ENCODE results near the gene OLIG2.

DNA sequence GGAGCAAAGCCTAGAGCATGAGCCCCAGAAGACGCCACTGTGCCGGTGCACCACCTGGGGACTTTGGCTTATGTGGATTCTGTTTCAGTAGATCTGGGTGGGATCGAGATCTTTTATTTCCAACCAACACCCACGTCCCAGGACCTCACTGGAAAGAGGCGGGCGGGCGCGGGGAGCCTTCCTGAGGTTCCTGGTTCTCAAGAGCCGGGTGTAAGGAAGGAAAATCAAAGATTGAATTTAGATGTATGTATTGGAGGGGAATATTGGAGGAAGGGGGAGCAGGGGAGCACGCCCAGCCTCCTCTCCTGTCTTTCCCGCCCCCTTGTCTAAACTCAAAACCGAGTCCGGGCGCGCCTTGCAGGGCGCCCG, 6.2 kb upstream of the OLIG2 start:
- TF ChIP-seq POLR2AphosphoS5 (IDR thresholded peaks at IDR 0.05; ENCODE audit: low read depth, low read length) (no peak), YY1 (IDR thresholded peaks at IDR 0.05; ENCODE audit: low read depth) (no peak), RFX5 (IDR thresholded peaks at IDR 0.05; ENCODE audit: low read length) (no peak), RAD21 (IDR thresholded peaks at IDR 0.05; ENCODE audit: low read length) (no peak), GATA2 (CRISPR knock-in tag; IDR thresholded peaks at IDR 0.05) (no peak), TAF1 (IDR thresholded peaks at IDR 0.05; ENCODE audit: borderline replicate concordance, low read depth, low read length) (no peak), FOXJ3 (CRISPR knock-in tag; IDR thresholded peaks at IDR 0.05) (no peak), SIN3A (IDR thresholded peaks at IDR 0.05; ENCODE audit: borderline replicate concordance, low read depth, low read length) (no peak), EZH2phosphoT487 (IDR thresholded peaks at IDR 0.05; ENCODE audit: borderline replicate concordance, low read depth) (no peak), SMC3 (IDR thresholded peaks at IDR 0.05; ENCODE audit: low read depth, low read length) (no peak), CHD2 (IDR thresholded peaks at IDR 0.05; ENCODE audit: low read length, partially characterized antibody) (no peak)
- TF ChIP-seq, protein P1, sequence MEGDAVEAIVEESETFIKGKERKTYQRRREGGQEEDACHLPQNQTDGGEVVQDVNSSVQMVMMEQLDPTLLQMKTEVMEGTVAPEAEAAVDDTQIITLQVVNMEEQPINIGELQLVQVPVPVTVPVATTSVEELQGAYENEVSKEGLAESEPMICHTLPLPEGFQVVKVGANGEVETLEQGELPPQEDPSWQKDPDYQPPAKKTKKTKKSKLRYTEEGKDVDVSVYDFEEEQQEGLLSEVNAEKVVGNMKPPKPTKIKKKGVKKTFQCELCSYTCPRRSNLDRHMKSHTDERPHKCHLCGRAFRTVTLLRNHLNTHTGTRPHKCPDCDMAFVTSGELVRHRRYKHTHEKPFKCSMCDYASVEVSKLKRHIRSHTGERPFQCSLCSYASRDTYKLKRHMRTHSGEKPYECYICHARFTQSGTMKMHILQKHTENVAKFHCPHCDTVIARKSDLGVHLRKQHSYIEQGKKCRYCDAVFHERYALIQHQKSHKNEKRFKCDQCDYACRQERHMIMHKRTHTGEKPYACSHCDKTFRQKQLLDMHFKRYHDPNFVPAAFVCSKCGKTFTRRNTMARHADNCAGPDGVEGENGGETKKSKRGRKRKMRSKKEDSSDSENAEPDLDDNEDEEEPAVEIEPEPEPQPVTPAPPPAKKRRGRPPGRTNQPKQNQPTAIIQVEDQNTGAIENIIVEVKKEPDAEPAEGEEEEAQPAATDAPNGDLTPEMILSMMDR (IDR thresholded peaks at IDR 0.05), result no peak
- TF ChIP-seq, protein P2, sequence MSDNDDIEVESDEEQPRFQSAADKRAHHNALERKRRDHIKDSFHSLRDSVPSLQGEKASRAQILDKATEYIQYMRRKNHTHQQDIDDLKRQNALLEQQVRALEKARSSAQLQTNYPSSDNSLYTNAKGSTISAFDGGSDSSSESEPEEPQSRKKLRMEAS (IDR thresholded peaks at IDR 0.05; ENCODE audit: low read depth), result no peak
- TF ChIP-seq, protein P3, sequence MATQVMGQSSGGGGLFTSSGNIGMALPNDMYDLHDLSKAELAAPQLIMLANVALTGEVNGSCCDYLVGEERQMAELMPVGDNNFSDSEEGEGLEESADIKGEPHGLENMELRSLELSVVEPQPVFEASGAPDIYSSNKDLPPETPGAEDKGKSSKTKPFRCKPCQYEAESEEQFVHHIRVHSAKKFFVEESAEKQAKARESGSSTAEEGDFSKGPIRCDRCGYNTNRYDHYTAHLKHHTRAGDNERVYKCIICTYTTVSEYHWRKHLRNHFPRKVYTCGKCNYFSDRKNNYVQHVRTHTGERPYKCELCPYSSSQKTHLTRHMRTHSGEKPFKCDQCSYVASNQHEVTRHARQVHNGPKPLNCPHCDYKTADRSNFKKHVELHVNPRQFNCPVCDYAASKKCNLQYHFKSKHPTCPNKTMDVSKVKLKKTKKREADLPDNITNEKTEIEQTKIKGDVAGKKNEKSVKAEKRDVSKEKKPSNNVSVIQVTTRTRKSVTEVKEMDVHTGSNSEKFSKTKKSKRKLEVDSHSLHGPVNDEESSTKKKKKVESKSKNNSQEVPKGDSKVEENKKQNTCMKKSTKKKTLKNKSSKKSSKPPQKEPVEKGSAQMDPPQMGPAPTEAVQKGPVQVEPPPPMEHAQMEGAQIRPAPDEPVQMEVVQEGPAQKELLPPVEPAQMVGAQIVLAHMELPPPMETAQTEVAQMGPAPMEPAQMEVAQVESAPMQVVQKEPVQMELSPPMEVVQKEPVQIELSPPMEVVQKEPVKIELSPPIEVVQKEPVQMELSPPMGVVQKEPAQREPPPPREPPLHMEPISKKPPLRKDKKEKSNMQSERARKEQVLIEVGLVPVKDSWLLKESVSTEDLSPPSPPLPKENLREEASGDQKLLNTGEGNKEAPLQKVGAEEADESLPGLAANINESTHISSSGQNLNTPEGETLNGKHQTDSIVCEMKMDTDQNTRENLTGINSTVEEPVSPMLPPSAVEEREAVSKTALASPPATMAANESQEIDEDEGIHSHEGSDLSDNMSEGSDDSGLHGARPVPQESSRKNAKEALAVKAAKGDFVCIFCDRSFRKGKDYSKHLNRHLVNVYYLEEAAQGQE (IDR thresholded peaks at IDR 0.05; ENCODE audit: low read depth, low read length), result no peak

Data from SK-N-SH (cell line).